Uterus (tissue), 2 donors: ENCODE measurements around the gene SLC12A5.

Experiments used
- CTCF ChIP-seq, 4 experiments: fragments of 200-600 bp in 2 of 4; fragments of 450-650 bp in 2 of 4; sonication (generic) in 2 of 4; IDR thresholded peaks; one replicate each; pipeline ENCODE4 v1.5.1; 2016 to 2019; ENCODE audit warnings: antibody characterized with exemption in 4 of 4, mild to moderate bottlenecking in 2 of 4, moderate library complexity in 1 of 4
- POLR2A ChIP-seq, 2 donors: fragments of 450-650 bp; IDR thresholded peaks; one replicate each; pipeline ENCODE4 v1.6.1; 2016; ENCODE audit warnings: antibody characterized with exemption in 2 of 2, mild to moderate bottlenecking in 1 of 2, moderate library complexity in 1 of 2

GRCh38 chr20:46084805-46085178 lies 55.8 kb downstream of the SLC12A5 start:
- TF ChIP-seq CTCF (IDR thresholded peaks at IDR 0.05) (no peak), POLR2A (IDR thresholded peaks at IDR 0.05) (no peak)
